HepG2 (cell line): ENCODE results near the gene PUS7. TPM values are rescaled to one million over a fixed set of nuclear protein-coding genes. Genes with fewer than 3 reads are reported as not detected.

ENCODE experiments used
- ATF5 ChIP-seq: sonication (generic); formaldehyde crosslinking; IDR thresholded peaks from 2 replicates; pipeline ENCODE4 v1.4.0; 2020; ENCODE audit warnings: mild to moderate bottlenecking, low read depth, missing genetic modification reagents
- ATM ChIP-seq: fragments of 450-650 bp; IDR thresholded peaks from 2 replicates; pipeline ENCODE4 v1.7.1; 2017; ENCODE audit warnings: mild to moderate bottlenecking, borderline replicate concordance
- BRCA1 ChIP-seq: sonication (generic); formaldehyde crosslinking; IDR thresholded peaks from 2 replicates; pipeline ENCODE4 v1.4.0; 2020; ENCODE audit warnings: missing genetic modification reagents
- FOSL1 ChIP-seq: sonication (generic); formaldehyde crosslinking; IDR thresholded peaks from 2 replicates; pipeline ENCODE4 v1.9.0; 2021; ENCODE audit warnings: missing genetic modification reagents, borderline replicate concordance
- FOXA3 ChIP-seq: IDR thresholded peaks from 2 replicates; pipeline ENCODE4 v1.6.1; 2016; ENCODE audit warnings: missing genetic modification reagents, missing compliant biosample characterization
- FOXJ3 ChIP-seq: sonication (generic); formaldehyde crosslinking; IDR thresholded peaks from 2 replicates; pipeline ENCODE4 v1.4.0; 2020; ENCODE audit warnings: missing genetic modification reagents, mild to moderate bottlenecking, borderline replicate concordance
- GATAD1 ChIP-seq: IDR thresholded peaks from 2 replicates; pipeline ENCODE4 v1.6.1; 2016; ENCODE audit warnings: missing genetic modification reagents, missing compliant biosample characterization
- HNF4A ChIP-seq: sonication (generic); formaldehyde crosslinking; IDR thresholded peaks from 2 replicates; pipeline ENCODE4 v1.4.0; 2020; ENCODE audit warnings: missing genetic modification reagents
- KDM2A ChIP-seq: sonication (generic); formaldehyde crosslinking; IDR thresholded peaks from 2 replicates; pipeline ENCODE4 v1.4.0; 2020; ENCODE audit warnings: low read depth, missing genetic modification reagents, borderline replicate concordance
- NFATC3 ChIP-seq: sonication (generic); formaldehyde crosslinking; IDR thresholded peaks from 2 replicates; pipeline ENCODE4 v1.5.1; 2020; ENCODE audit warnings: mild to moderate bottlenecking, missing genetic modification reagents
- RBM22 ChIP-seq: fragments of 200-400 bp; formaldehyde crosslinking; optimal IDR thresholded peaks from 2 replicates; pipeline ENCODE3; 2017; ENCODE audit warnings: mild to moderate bottlenecking, low read length, moderate library complexity
- SMAD1 ChIP-seq: sonication (generic); formaldehyde crosslinking; IDR thresholded peaks from 2 replicates; pipeline ENCODE4 v1.4.0; 2020; ENCODE audit warnings: missing genetic modification reagents, low read depth, mild to moderate bottlenecking, borderline replicate concordance
- TCF7L2 ChIP-seq: IDR thresholded peaks from 2 replicates; pipeline ENCODE4 v1.6.1; 2011; ENCODE audit warnings: mild to moderate bottlenecking, low read depth, low read length, moderate library complexity
- ZNF431 ChIP-seq: sonication (generic); formaldehyde crosslinking; IDR thresholded peaks from 2 replicates; pipeline ENCODE4 v1.9.0; 2022; ENCODE audit warnings: missing genetic modification reagents, low read depth, mild to moderate bottlenecking, borderline replicate concordance
- ZNF484 ChIP-seq: sonication (generic); formaldehyde crosslinking; IDR thresholded peaks from 2 replicates; pipeline ENCODE4 v1.5.1; 2020; ENCODE audit warnings: mild to moderate bottlenecking, low read depth, missing genetic modification reagents, borderline replicate concordance
- ZNF629 ChIP-seq: sonication (generic); formaldehyde crosslinking; conservative IDR thresholded peaks from 2 replicates; pipeline ENCODE4 v1.5.0; 2020; ENCODE audit warnings: missing genetic modification reagents
- ZNF652 ChIP-seq: IDR thresholded peaks from 2 replicates; pipeline ENCODE4 v1.6.1; 2016; ENCODE audit warnings: low read depth, borderline replicate concordance
- ZNF816 ChIP-seq: sonication (generic); formaldehyde crosslinking; IDR thresholded peaks from 2 replicates; pipeline ENCODE4 v1.8.0; 2022; ENCODE audit warnings: missing genetic modification reagents, mild to moderate bottlenecking, borderline replicate concordance
- ZSCAN21 ChIP-seq: sonication (generic); formaldehyde crosslinking; IDR thresholded peaks from 2 replicates; pipeline ENCODE4 v1.8.0; 2022; ENCODE audit warnings: mild to moderate bottlenecking, missing genetic modification reagents, moderate library complexity, borderline replicate concordance
- ZSCAN29 ChIP-seq: sonication (generic); formaldehyde crosslinking; conservative IDR thresholded peaks from 2 replicates; pipeline ENCODE4 v1.4.0; 2020; ENCODE audit warnings: mild to moderate bottlenecking, missing genetic modification reagents
- polyA plus RNA-seq, 8 experiments: library from polyadenylated mRNA; depleted of rRNA in 3 of 8; stranded (reverse) in 7 of 8; unstranded in 1 of 8; fragments of >200 nt; fragmentation: Illumina TruSeq in 4 of 8; extraction: Trizol in 4 of 8; gene quantifications; 2 replicates each; pipeline versions ENCODE4 v1.2.1 to v1.2.3, GENCODE V29; 2011 to 2016; ENCODE audit warnings: low read depth in 4 of 8, missing spikeins in 1 of 8, mixed read lengths in 1 of 8; ENCODE audit not compliant: insufficient read depth in 1 of 8
- total RNA-seq, 5 experiments: library from RNA; depleted of rRNA; stranded (reverse); fragments of >200 nt; fragmentation: Illumina TruSeq; extraction: Trizol; gene quantifications; 2 replicates each; pipeline ENCODE4 v1.2.3, GENCODE V29; 2016; ENCODE audit warnings: low read depth in 1 of 5
- TF ChIP-seq, protein P1 (sequence below): IDR thresholded peaks from 2 replicates; pipeline ENCODE4 v1.6.1; 2018; ENCODE audit warnings: missing genetic modification reagents, mild to moderate bottlenecking, missing compliant biosample characterization
- TF ChIP-seq, protein P2 (sequence below): IDR thresholded peaks from 2 replicates; pipeline ENCODE4 v1.6.1; 2012; ENCODE audit warnings: low read depth, low read length, improper control_type of control experiment
- TF ChIP-seq, protein P3 (sequence below): sonication (generic); formaldehyde crosslinking; IDR thresholded peaks from 2 replicates; pipeline ENCODE4 v1.4.0; 2020; ENCODE audit warnings: mild to moderate bottlenecking, missing genetic modification reagents, borderline replicate concordance
- TF ChIP-seq, protein P4 (sequence below): IDR thresholded peaks from 2 replicates; pipeline ENCODE4 v1.6.1; 2016

PUS7 gene
- total and polyA plus RNA-seq, 2 of the 13 experiments (the other 11 are each of a cell fraction or from before 2014, with no cell fraction given), result 14.4 to 41.2 TPM

- TF ChIP-seq ATF5 (CRISPR knock-in tag) (no peak), ATM (no peak), KDM2A (CRISPR knock-in tag) (peak; percentile 42), RBM22 (no peak), NFATC3 (CRISPR knock-in tag) (no peak), ZNF629 (no peak; the same call in 1 of the 2 replicates), ZNF431 (CRISPR knock-in tag) (no peak), FOXA3 (peak; percentile 18; the same call in 1 of the 2 replicates), SMAD1 (CRISPR knock-in tag) (no peak), ZNF652 (CRISPR knock-in tag) (no peak), TCF7L2 (no peak), ZNF484 (CRISPR knock-in tag) (no peak), ZSCAN21 (CRISPR knock-in tag) (peak; percentile 74; the same call in 1 of the 2 replicates), FOSL1 (no peak), BRCA1 (0 out of 2 replicates have a peak, but pooled peaks have one; percentile 34), HNF4A (CRISPR knock-in tag) (no peak), ZNF816 (CRISPR knock-in tag) (no peak; the same call in 1 of the 2 replicates), ZSCAN29 (CRISPR knock-in tag) (peak; percentile 78; the same call in 1 of the 2 replicates), FOXJ3 (CRISPR knock-in tag) (0 out of 2 replicates have a peak, but pooled peaks have one; percentile 20), GATAD1 (CRISPR knock-in tag) (no peak)
- TF ChIP-seq, protein P1, sequence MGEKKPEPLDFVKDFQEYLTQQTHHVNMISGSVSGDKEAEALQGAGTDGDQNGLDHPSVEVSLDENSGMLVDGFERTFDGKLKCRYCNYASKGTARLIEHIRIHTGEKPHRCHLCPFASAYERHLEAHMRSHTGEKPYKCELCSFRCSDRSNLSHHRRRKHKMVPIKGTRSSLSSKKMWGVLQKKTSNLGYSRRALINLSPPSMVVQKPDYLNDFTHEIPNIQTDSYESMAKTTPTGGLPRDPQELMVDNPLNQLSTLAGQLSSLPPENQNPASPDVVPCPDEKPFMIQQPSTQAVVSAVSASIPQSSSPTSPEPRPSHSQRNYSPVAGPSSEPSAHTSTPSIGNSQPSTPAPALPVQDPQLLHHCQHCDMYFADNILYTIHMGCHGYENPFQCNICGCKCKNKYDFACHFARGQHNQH (CRISPR knock-in tag), result 0 out of 2 replicates have a peak, but pooled peaks have one; percentile 8
- TF ChIP-seq, protein P2, sequence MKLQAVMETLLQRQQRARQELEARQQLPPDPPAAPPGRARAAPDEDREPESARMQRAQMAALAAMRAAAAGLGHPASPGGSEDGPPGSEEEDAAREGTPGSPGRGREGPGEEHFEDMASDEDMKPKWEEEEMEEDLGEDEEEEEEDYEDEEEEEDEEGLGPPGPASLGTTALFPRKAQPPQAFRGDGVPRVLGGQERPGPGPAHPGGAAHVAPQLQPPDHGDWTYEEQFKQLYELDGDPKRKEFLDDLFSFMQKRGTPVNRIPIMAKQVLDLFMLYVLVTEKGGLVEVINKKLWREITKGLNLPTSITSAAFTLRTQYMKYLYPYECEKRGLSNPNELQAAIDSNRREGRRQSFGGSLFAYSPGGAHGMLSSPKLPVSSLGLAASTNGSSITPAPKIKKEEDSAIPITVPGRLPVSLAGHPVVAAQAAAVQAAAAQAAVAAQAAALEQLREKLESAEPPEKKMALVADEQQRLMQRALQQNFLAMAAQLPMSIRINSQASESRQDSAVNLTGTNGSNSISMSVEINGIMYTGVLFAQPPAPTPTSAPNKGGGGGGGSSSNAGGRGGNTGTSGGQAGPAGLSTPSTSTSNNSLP, result no peak
- TF ChIP-seq, protein P3, sequence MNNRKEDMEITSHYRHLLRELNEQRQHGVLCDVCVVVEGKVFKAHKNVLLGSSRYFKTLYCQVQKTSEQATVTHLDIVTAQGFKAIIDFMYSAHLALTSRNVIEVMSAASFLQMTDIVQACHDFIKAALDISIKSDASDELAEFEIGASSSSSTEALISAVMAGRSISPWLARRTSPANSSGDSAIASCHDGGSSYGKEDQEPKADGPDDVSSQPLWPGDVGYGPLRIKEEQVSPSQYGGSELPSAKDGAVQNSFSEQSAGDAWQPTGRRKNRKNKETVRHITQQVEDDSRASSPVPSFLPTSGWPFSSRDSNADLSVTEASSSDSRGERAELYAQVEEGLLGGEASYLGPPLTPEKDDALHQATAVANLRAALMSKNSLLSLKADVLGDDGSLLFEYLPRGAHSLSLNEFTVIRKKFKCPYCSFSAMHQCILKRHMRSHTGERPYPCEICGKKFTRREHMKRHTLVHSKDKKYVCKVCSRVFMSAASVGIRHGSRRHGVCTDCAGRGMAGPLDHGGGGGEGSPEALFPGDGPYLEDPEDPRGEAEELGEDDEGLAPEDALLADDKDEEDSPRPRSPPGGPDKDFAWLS (CRISPR knock-in tag), result peak; percentile 24; the same call in 1 of the 2 replicates
- TF ChIP-seq, protein P4, sequence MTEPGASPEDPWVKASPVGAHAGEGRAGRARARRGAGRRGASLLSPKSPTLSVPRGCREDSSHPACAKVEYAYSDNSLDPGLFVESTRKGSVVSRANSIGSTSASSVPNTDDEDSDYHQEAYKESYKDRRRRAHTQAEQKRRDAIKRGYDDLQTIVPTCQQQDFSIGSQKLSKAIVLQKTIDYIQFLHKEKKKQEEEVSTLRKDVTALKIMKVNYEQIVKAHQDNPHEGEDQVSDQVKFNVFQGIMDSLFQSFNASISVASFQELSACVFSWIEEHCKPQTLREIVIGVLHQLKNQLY (CRISPR knock-in tag), result no peak
Measured at GRCh38 chr7:105521717-105522463, at the start of gene PUS7 (continued).
